Measurements from ENCODE around the gene SDK1.

The SDK1 gene

GRCh38 chr7:3285652-3286051 lies 15.4 kb upstream of the SDK1 start:
- no peak overlapping the region for H3K4me3 ChIP-seq (ENCODE audit: low read depth, low read length)
- no peak for TF ChIP-seq CTCF (IDR thresholded peaks at IDR 0.05; ENCODE audit: low read depth, low read length)

- H3K4me3 ChIP-seq (ENCODE audit: low read depth, low read length) = no peak overlapping the region
- no peak for TF ChIP-seq CTCF (IDR thresholded peaks at IDR 0.05; ENCODE audit: low read depth, low read length)
Measured at GRCh38 chr7:3289996-3290395, 11.1 kb upstream of the SDK1 start.

GRCh38 chr7:3292694-3293093 lies 8.4 kb upstream of the SDK1 start:
- TF ChIP-seq CTCF (IDR thresholded peaks at IDR 0.05; ENCODE audit: low read depth, low read length) = no peak

GRCh38 chr7:3294432-3295100 lies 6.5 kb upstream of the SDK1 start:
- no peak overlapping the region for H3K4me3 ChIP-seq (ENCODE audit: low read depth, low read length)
- TF ChIP-seq CTCF (IDR thresholded peaks at IDR 0.05; ENCODE audit: low read depth, low read length) = no peak

More at GRCh38 chr7:3292694-3293093, 8.4 kb upstream of the SDK1 start:
- no peak overlapping the region for H3K4me3 ChIP-seq (ENCODE audit: low read depth, low read length)

- no peak overlapping the region for H3K4me3 ChIP-seq (ENCODE audit: low read depth, low read length)
- no peak for TF ChIP-seq CTCF (IDR thresholded peaks at IDR 0.05; ENCODE audit: low read depth, low read length)
Measured at GRCh38 chr7:3297105-3297819, 3.8 kb upstream of the SDK1 start.

- H3K4me3 ChIP-seq (ENCODE audit: low read depth, low read length) = no peak overlapping the region
- TF ChIP-seq CTCF (IDR thresholded peaks at IDR 0.05; ENCODE audit: low read depth, low read length) = no peak
Measured at GRCh38 chr7:3300221-3300650, 816 bp upstream of the SDK1 start.

GRCh38 chr7:3301449-3301731 lies 338 bp downstream of the SDK1 start:
- no peak overlapping the region for H3K4me3 ChIP-seq (ENCODE audit: low read depth, low read length)

More at GRCh38 chr7:3301449-3301731, 338 bp downstream of the SDK1 start:
- no peak for TF ChIP-seq CTCF (IDR thresholded peaks at IDR 0.05; ENCODE audit: low read depth, low read length)

All from WI38 (cell line).